ENCODE data around the gene HADHB. TPM values are rescaled to one million over a fixed set of nuclear protein-coding genes. Genes with fewer than 3 reads are reported as not detected.

Gene HADHB
- total and polyA plus RNA-seq, 8 donors = 120 to 150 (median 131) TPM

DNA sequence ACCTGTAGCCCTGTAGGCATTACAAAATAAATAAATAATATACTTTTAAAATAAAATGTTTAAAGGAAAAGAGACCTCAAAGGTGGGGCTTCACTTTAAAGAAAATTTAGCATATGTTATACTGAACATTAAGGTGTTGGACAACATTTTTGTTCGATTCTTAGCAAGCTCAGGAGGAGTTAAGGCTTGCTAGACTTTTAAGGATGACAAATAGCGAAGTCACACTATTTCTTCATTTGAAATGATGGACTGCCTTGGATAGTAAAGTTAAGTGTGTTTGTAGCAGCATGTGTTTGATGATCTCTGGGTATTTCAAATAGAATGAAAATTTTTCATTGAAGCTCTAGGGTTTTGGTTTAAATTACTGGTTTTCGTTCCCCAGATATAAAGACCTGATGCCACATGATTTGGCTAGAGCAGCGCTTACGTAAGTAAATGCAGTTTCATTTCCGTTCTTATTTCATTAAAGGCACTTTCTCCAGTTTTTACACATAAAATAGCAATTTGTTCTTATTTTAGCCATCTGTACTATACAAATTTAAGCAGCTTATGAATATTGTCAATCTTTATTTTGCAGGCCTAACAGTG lies 24.9 kb downstream of the HADHB start:
- ATAC-seq = no peak
- TF ChIP-seq, protein P1, sequence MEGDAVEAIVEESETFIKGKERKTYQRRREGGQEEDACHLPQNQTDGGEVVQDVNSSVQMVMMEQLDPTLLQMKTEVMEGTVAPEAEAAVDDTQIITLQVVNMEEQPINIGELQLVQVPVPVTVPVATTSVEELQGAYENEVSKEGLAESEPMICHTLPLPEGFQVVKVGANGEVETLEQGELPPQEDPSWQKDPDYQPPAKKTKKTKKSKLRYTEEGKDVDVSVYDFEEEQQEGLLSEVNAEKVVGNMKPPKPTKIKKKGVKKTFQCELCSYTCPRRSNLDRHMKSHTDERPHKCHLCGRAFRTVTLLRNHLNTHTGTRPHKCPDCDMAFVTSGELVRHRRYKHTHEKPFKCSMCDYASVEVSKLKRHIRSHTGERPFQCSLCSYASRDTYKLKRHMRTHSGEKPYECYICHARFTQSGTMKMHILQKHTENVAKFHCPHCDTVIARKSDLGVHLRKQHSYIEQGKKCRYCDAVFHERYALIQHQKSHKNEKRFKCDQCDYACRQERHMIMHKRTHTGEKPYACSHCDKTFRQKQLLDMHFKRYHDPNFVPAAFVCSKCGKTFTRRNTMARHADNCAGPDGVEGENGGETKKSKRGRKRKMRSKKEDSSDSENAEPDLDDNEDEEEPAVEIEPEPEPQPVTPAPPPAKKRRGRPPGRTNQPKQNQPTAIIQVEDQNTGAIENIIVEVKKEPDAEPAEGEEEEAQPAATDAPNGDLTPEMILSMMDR (IDR thresholded peaks at IDR 0.05) = no peak
- H3K27me3 ChIP-seq = no peaks in the 10 kb centered on the region
- H3K4me1 ChIP-seq = peaks cover 16 to 54% of the 10 kb centered on the region in 2 donors
- H3K9me3 ChIP-seq = no peaks in the 10 kb centered on the region
- intact Hi-C loops (cut with DNase I) = no loop called here
- H3K4me3 ChIP-seq = no peak overlapping the region
- H3K27ac ChIP-seq = peak overlapping the region; percentile 34 to 62
- H3K36me3 ChIP-seq = peaks cover 0 to 24% of the 10 kb centered on the region in 2 donors
- DNase-seq = no peak

DNA sequence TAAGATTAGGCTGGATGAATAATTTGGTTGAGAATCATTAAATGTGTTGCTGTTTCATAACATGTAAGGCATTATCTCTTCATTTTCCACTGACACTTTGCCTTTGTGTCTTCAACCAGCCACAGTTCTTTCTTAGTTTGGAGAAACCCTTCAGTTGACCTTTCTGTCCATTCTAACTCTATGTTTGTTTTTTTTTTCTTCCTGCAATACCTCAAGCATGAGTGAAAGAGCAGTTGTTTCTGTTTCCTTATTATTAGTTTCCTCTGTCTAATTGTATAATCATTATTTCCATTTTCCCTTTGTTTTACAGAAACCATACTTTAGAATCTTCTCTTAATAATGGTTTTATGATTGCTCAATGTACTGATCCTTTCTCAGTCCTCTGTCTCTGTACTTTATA lies 25.6 kb downstream of the HADHB start:
- intact Hi-C loops (cut with DNase I) = no loop called here
- peaks cover 16 to 62% of the 10 kb centered on the region in 2 donors for H3K4me1 ChIP-seq
- peaks cover 0 to 17% of the 10 kb centered on the region in 2 donors for H3K36me3 ChIP-seq
- ATAC-seq = no peak
- no peak for DNase-seq
- H3K27me3 ChIP-seq = no peaks in the 10 kb centered on the region
- H3K27ac ChIP-seq = peak overlapping the region in 1 of 2 donors; percentile 62
- TF ChIP-seq, protein P1 (IDR thresholded peaks at IDR 0.05) = no peak
- no peaks in the 10 kb centered on the region for H3K9me3 ChIP-seq
- H3K4me3 ChIP-seq = no peak overlapping the region

DNA sequence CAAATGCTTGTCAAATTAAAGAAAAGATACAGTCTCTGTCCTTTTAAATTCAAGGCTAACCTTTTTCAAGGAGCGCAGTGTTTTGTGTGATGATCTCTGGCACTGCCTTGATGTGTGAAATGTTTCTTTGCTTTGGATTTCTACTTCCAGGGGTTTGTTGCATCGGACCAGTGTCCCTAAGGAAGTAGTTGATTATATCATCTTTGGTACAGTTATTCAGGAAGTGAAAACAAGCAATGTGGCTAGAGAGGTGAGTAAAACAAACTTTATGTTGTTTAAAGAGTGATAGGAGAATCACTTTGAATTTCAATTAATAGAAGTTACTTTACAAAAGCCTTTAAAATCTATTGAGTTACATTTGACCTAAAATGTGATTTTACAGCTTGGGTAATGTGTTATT lies 28.8 kb downstream of the HADHB start:
- H3K27ac ChIP-seq = peak overlapping the region; percentile 50 to 67
- intact Hi-C loops (cut with DNase I) = no loop called here
- TF ChIP-seq, protein P1 (IDR thresholded peaks at IDR 0.05) = no peak

DNA sequence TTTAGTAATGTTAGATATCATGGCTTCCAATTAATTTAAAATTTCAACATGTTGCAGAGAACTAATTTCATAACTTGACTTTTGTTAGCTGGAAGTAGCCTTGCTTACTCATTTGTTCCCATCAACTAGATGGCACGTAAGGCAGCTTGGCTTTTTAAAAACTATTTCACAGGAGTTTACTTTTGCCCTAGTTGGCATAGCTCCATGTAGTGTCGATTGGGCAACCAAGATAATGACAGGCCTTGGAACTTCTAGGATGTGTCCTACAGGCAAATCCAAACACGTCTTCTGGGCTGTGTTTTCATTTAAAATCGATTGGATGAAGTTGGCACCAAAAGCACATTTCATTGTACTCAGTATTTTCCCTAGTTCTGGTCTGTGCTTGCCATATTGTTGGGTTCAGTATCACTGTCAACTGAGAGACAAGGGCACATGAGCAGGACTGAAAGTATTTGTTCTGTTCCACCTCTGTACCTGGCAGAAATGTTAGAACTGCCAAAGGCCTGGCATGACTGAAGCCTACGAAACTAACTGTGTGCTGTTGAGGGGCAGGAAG lies 29.4 kb downstream of the HADHB start:
- Histone ChIP-seq H3K36me3 (peaks cover 2 to 39% of the 10 kb centered on the region in 2 donors), H3K4me1 (peaks cover 16 to 55% of the 10 kb centered on the region in 2 donors), H3K9me3 (no peaks in the 10 kb centered on the region), H3K4me3 (no peak overlapping the region), H3K27me3 (no peaks in the 10 kb centered on the region), H3K27ac (peak overlapping the region; percentile 50 to 67)
- DNase-seq = peak in 3 of 4 donors; percentile 36 to 82 (median 73)
- TF ChIP-seq, protein P1 (IDR thresholded peaks at IDR 0.05) = no peak
- intact Hi-C loops (cut with DNase I) = no loop called here
- ATAC-seq = peak; percentile 83

More for the DNA sequence above, 28.8 kb downstream of the HADHB start:
- peaks cover 16 to 62% of the 10 kb centered on the region in 2 donors for H3K4me1 ChIP-seq
- peaks cover 0 to 32% of the 10 kb centered on the region in 2 donors for H3K36me3 ChIP-seq
- H3K27me3 ChIP-seq = no peaks in the 10 kb centered on the region
- peak; percentile 34 for ATAC-seq
- DNase-seq = no peak
- H3K9me3 ChIP-seq = no peaks in the 10 kb centered on the region
- no peak overlapping the region for H3K4me3 ChIP-seq

DNA sequence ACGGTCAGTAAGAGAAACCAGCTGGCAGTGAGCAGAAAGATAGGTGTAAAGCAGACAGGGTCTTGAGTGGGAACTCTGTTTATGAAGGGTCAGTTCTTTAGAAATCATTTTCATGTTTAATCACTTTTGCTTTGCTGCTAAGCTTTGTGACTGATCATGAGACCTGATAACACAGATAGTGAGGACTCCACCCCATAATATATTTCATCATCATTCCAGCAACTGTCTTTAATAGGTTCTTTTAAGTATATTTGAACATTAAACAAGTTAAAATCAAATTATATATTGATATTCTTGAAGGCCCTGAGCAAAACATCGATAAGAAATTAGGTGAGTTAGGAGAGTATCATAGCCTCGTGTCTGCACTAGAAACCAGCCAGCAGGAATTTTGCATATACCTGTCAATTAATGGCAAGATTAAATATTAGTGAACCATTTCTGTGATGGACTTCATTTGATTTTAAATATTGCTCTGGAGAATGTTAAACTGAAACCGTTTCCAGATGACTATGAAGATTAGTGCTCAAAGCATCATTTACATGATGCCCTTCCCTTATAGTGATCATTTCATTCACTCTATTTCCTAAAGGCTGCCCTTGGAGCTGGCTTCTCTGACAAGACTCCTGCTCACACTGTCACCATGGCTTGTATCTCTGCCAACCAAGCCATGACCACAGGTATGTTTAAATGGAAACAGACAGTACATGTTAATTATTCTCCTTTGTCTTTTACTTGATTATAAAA lies 31.9 kb downstream of the HADHB start:
- no peak overlapping the region for H3K4me3 ChIP-seq
- no peak overlapping the region for H3K27ac ChIP-seq
- ATAC-seq (no peak), DNase-seq (no peak)
- intact Hi-C loops (cut with DNase I) = no loop called here
- TF ChIP-seq, protein P1 (IDR thresholded peaks at IDR 0.05) = no peak
- no peaks in the 10 kb centered on the region for H3K9me3 ChIP-seq
- no peaks in the 10 kb centered on the region for H3K27me3 ChIP-seq
- peaks cover 4 to 64% of the 10 kb centered on the region in 2 donors for H3K36me3 ChIP-seq
- peaks cover 16 to 38% of the 10 kb centered on the region in 2 donors for H3K4me1 ChIP-seq

All from left lung (tissue), 10 donors.